ENCODE measurements around the gene OLIG2.

DNA sequence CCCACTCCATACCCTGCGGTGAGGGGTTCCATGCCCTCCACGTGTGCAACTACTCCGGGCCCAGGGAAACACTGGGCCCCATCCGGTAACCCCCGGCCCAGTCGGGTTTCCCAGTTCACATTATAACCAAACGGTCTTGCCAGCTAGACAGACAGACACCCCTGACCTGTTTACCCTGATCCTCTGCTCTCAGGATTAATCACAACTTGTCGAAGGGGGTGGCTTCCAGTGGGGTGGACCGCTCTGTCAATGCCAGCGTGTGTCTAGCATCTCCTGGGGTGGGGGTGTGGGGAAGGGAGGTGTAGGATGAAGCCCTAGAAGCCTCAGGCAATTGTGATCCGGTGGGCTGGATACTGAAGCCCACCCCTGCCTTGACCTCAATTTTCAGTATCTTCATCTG is 4.6 kb upstream of the OLIG2 start:
- TF ChIP-seq RARB (CRISPR knock-in tag; IDR thresholded peaks at IDR 0.05) (no peak), OSR1 (CRISPR knock-in tag; IDR thresholded peaks at IDR 0.05) (no peak)
